ENCODE data around the gene CELF2. TPM values are rescaled to one million over a fixed set of nuclear protein-coding genes. Genes with fewer than 3 reads are reported as not detected.

Gene CELF2
- total RNA-seq, 1 experiment from 2014 or later: 0.27 TPM

DNA sequence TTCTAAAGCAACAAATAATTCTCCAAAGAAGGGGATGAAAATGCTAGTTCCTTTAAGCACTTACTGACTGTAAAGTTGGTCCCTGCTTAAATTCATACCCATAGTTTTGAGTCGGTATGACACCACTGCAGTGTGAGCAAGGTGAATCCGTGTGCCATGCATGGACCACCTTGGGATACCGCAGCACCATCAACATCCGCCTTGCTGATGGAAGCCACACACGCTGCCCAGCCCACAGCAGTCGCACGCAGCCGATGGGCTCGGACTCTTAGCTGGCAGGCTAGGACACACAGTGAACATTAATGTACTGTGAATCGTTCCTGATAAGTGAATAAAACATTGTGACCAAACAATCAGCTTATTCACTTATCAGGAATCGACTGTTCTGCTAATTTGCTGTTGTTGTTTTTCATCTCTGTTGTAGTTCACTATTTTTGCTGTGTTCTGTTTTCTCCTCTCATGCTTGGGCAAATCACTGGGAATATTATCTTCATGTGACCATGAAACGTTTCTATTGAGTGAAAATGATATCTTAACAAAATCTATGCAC is 318.3 kb downstream of the CELF2 start:
- Mint-ChIP-seq H3K27ac (ENCODE audit: unreplicated experiment) (no peak overlapping the region), H3K36me3 (ENCODE audit: insufficient read depth, unreplicated experiment) (no peaks in the 10 kb centered on the region), H3K4me3 (ENCODE audit: unreplicated experiment) (no peak overlapping the region), H3K9me3 (ENCODE audit: unreplicated experiment) (no peaks in the 10 kb centered on the region), H3K27me3 (ENCODE audit: insufficient read depth, unreplicated experiment) (no peaks in the 10 kb centered on the region), H3K4me1 (ENCODE audit: low read depth, unreplicated experiment) (peaks cover 22% of the 10 kb centered on the region)
- TF ChIP-seq, protein P1, sequence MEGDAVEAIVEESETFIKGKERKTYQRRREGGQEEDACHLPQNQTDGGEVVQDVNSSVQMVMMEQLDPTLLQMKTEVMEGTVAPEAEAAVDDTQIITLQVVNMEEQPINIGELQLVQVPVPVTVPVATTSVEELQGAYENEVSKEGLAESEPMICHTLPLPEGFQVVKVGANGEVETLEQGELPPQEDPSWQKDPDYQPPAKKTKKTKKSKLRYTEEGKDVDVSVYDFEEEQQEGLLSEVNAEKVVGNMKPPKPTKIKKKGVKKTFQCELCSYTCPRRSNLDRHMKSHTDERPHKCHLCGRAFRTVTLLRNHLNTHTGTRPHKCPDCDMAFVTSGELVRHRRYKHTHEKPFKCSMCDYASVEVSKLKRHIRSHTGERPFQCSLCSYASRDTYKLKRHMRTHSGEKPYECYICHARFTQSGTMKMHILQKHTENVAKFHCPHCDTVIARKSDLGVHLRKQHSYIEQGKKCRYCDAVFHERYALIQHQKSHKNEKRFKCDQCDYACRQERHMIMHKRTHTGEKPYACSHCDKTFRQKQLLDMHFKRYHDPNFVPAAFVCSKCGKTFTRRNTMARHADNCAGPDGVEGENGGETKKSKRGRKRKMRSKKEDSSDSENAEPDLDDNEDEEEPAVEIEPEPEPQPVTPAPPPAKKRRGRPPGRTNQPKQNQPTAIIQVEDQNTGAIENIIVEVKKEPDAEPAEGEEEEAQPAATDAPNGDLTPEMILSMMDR (IDR thresholded peaks at IDR 0.05; ENCODE audit: insufficient read depth in 1 of 2, low read depth in 1 of 2, low read length in 1 of 2, severe bottlenecking in 1 of 2, unreplicated experiment in 1 of 2): no peak
- H3K36me3 ChIP-seq (ENCODE audit: control insufficient read depth, insufficient read depth, low read length): no peaks in the 10 kb centered on the region
- no peak for DNase-seq
- H3K9me3 ChIP-seq: no peaks in the 10 kb centered on the region
- ChIA-PET CTCF (no interaction called here), POLR2A (no interaction called here)
- no TSS peak for BruUV-seq (replicated peaks)
- peaks cover 21% of the 10 kb centered on the region for H3K4me1 ChIP-seq
- H3K27me3 ChIP-seq (replicated peaks; ENCODE audit: control insufficient read depth, insufficient read depth, low read length): no peaks in the 10 kb centered on the region
- H3K4me3 ChIP-seq (ENCODE audit: low read depth, low read length): no peak overlapping the region
- intact Hi-C loops (cut with micrococcal nuclease; ENCODE audit: unreplicated experiment): no loop called here

DNA sequence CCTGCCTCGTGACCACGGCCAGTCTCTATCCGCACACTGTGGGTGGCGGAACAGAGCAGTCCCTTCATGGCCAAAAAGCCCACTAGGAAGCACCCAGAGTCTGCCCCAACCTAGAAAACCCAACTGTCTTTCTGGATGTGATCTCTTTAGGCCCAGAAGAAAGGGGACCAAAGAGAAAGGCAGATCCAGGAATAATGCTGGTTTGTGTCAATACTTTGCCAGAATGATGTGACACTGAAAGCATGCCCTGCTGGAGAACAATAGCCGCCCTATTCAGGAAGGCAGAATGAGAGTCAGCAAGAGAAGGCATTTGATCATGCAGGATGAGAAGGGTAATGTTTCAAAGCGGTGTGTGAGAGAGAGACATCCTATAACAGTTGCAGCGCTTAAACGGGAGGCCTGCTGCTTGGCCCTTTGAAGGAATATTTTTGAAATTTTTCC is 319.1 kb downstream of the CELF2 start:
- DNase-seq: no peak
- CTCF ChIA-PET: no interaction called here
- Histone ChIP-seq H3K36me3 (ENCODE audit: control insufficient read depth, insufficient read depth, low read length) (no peaks in the 10 kb centered on the region), H3K27me3 (replicated peaks; ENCODE audit: control insufficient read depth, insufficient read depth, low read length) (no peaks in the 10 kb centered on the region), H3K9me3 (no peaks in the 10 kb centered on the region), H3K4me1 (peaks cover 21% of the 10 kb centered on the region), H3K4me3 (ENCODE audit: low read depth, low read length) (no peak overlapping the region)
- H3K4me1 Mint-ChIP-seq (ENCODE audit: low read depth, unreplicated experiment): peaks cover 28% of the 10 kb centered on the region
- no peak overlapping the region for H3K27ac Mint-ChIP-seq (ENCODE audit: unreplicated experiment)
- no peak overlapping the region for H3K4me3 Mint-ChIP-seq (ENCODE audit: unreplicated experiment)
- H3K36me3 Mint-ChIP-seq (ENCODE audit: insufficient read depth, unreplicated experiment): no peaks in the 10 kb centered on the region
- H3K27me3 Mint-ChIP-seq (ENCODE audit: insufficient read depth, unreplicated experiment): no peaks in the 10 kb centered on the region
- intact Hi-C loops (cut with micrococcal nuclease; ENCODE audit: unreplicated experiment): no loop called here
- TF ChIP-seq, protein P1 (IDR thresholded peaks at IDR 0.05; ENCODE audit: insufficient read depth in 1 of 2, low read depth in 1 of 2, low read length in 1 of 2, severe bottlenecking in 1 of 2, unreplicated experiment in 1 of 2): no peak
- POLR2A ChIA-PET: no interaction called here
- no TSS peak for BruUV-seq (replicated peaks)
- no peaks in the 10 kb centered on the region for H3K9me3 Mint-ChIP-seq (ENCODE audit: unreplicated experiment)

DNA sequence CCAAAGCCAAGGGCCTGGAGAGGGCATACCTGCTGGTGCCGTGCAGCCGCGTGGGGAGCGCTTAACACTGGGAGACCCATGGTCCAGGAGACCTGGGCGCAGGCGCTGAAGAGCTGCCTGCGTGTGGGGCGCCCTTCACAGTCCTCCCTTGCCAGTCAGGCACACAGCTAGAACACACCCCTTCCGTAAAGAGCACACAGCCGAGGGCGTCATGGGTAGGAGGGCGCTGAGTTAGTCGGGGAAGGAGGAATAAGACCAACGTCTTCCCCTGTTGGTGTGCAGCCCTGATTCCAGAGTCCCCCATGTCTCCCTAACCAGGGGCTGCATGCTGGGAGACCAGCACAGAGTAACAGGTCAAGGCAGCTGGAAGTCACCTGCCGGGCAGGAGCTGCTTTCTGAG is 319.8 kb downstream of the CELF2 start:
- no peak overlapping the region for H3K27ac Mint-ChIP-seq (ENCODE audit: unreplicated experiment)
- ChIA-PET CTCF (no interaction called here), POLR2A (no interaction called here)
- BruUV-seq (replicated peaks): no TSS peak
- Histone ChIP-seq H3K27me3 (replicated peaks; ENCODE audit: control insufficient read depth, insufficient read depth, low read length) (no peaks in the 10 kb centered on the region), H3K4me1 (peaks cover 21% of the 10 kb centered on the region), H3K9me3 (no peaks in the 10 kb centered on the region), H3K36me3 (ENCODE audit: control insufficient read depth, insufficient read depth, low read length) (no peaks in the 10 kb centered on the region), H3K4me3 (ENCODE audit: low read depth, low read length) (no peak overlapping the region)
- H3K36me3 Mint-ChIP-seq (ENCODE audit: insufficient read depth, unreplicated experiment): no peaks in the 10 kb centered on the region
- H3K4me3 Mint-ChIP-seq (ENCODE audit: unreplicated experiment): no peak overlapping the region
- TF ChIP-seq, protein P1 (IDR thresholded peaks at IDR 0.05; ENCODE audit: insufficient read depth in 1 of 2, low read depth in 1 of 2, low read length in 1 of 2, severe bottlenecking in 1 of 2, unreplicated experiment in 1 of 2): no peak
- H3K27me3 Mint-ChIP-seq (ENCODE audit: insufficient read depth, unreplicated experiment): no peaks in the 10 kb centered on the region
- intact Hi-C loops (cut with micrococcal nuclease; ENCODE audit: unreplicated experiment): no loop called here
- no peaks in the 10 kb centered on the region for H3K9me3 Mint-ChIP-seq (ENCODE audit: unreplicated experiment)
- H3K4me1 Mint-ChIP-seq (ENCODE audit: low read depth, unreplicated experiment): peaks cover 28% of the 10 kb centered on the region
- DNase-seq: no peak
